HepG2 (cell line): ENCODE measurements around the gene DTNA. TPM values are rescaled to one million over a fixed set of nuclear protein-coding genes. Genes with fewer than 3 reads are reported as not detected.

ENCODE experiments used
- ATAC-seq: fragments of 200-7000 bp; cut with Tn5 transposase; 3 replicates; pipeline ENCODE4 v1.9.1; 2020; ENCODE audit warnings: mild to moderate bottlenecking, moderate library complexity
- BruUV-seq: library from RNA; stranded (reverse); fragments of 400-500 nt; replicated peaks from 2 replicates; lab custom pipeline; 2021; lab: Mats Ljungman, UMichigan
- CTCF ChIA-PET: fragments of 300-600 bp; formaldehyde crosslinking; extraction: SDS; loops from one replicate; lab custom pipeline; 2021; ENCODE audit warnings: low total read pairs, inconsistent platforms, low intra/inter-chr PET ratio; lab: Yijun Ruan, JAX
- POLR2A ChIA-PET: fragments of 350-600 bp; sonication (Branson Sonifier 250); formaldehyde crosslinking; loops from one replicate; lab custom pipeline; 2020; ENCODE audit warnings: antibody characterized with exemption, inconsistent platforms; lab: Yijun Ruan, JAX
- DNase-seq: peaks from one replicate; pipeline ENCODE4 v3.0.0-alpha.2; 2015; ENCODE audit warnings: low spot score
- FAIRE-seq: peaks from 3 replicates; lab custom pipeline; 2011; peaks lifted over from hg19 to GRCh38; lab: Jason Lieb, UNC
- H2AFZ ChIP-seq: one replicate; pipeline ENCODE4 v1.6.1; 2011; ENCODE audit warnings: low read length, inconsistent platforms
- H3K27ac ChIP-seq: fragments of 300-600 bp; 3 replicates; pipeline ENCODE4 v1.8.0; 2011; ENCODE audit warnings: mixed run types, mild to moderate bottlenecking, mixed read lengths, low read length, inconsistent platforms; ENCODE audit not compliant: insufficient read depth; ENCODE audit errors: extremely low read length
- H3K27me3 ChIP-seq, 2 experiments: fragments of 200-600 bp in 1 of 2; 2 replicates in 1 of 2; 3 replicates in 1 of 2; pipeline versions ENCODE4 v1.6.0 to v1.8.0; 2011; ENCODE audit warnings: low read length in 2 of 2, mild to moderate bottlenecking in 2 of 2, moderate library complexity in 2 of 2, inconsistent platforms in 1 of 2; ENCODE audit not compliant: insufficient read depth in 2 of 2, control insufficient read depth in 1 of 2
- H3K36me3 ChIP-seq, 2 experiments: fragments of 200-600 bp in 1 of 2; replicated peaks in 1 of 2; 2 replicates in 1 of 2; 3 replicates in 1 of 2; pipeline versions ENCODE4 v1.5.1 to v1.8.0; 2011; ENCODE audit warnings: low read length in 2 of 2, inconsistent platforms in 1 of 2; ENCODE audit not compliant: insufficient read depth in 2 of 2, control insufficient read depth in 1 of 2
- H3K4me1 ChIP-seq: 2 replicates; pipeline ENCODE4 v1.5.1; 2012; ENCODE audit warnings: low read length, inconsistent platforms; ENCODE audit not compliant: insufficient read depth
- H3K4me2 ChIP-seq: 2 replicates; pipeline ENCODE4 v1.6.0; 2011; ENCODE audit warnings: low read depth, low read length, inconsistent platforms
- H3K4me3 ChIP-seq, 3 experiments: fragments of 200-600 bp in 1 of 3; sonication (generic), shearing (Covaris generic) in 1 of 3; replicated peaks in 1 of 3; 2 replicates each; pipeline ENCODE4 v1.5.1; 2011 to 2016; ENCODE audit warnings: low read length in 3 of 3, inconsistent platforms in 2 of 3, low read depth in 2 of 3, mild to moderate bottlenecking in 2 of 3, control low read depth in 1 of 3, mixed read lengths in 1 of 3; ENCODE audit not compliant: insufficient read depth in 1 of 3
- H3K79me2 ChIP-seq: one replicate; pipeline ENCODE4 v1.6.1; 2011; ENCODE audit warnings: low read length, inconsistent platforms; ENCODE audit not compliant: insufficient read depth
- H3K9ac ChIP-seq: 2 replicates; pipeline ENCODE4 v1.6.0; 2011; ENCODE audit warnings: mild to moderate bottlenecking, low read depth, low read length, inconsistent platforms; ENCODE audit not compliant: insufficient read depth
- H3K9me3 ChIP-seq: 2 replicates; pipeline ENCODE4 v1.5.1; 2012; ENCODE audit warnings: mild to moderate bottlenecking, low read length
- H4K20me1 ChIP-seq: 2 replicates; pipeline ENCODE4 v1.6.0; 2011; ENCODE audit warnings: inconsistent platforms, mild to moderate bottlenecking, low read length, moderate library complexity; ENCODE audit not compliant: insufficient read depth
- NFYC ChIP-seq: IDR thresholded peaks from 2 replicates; pipeline ENCODE4 v1.6.1; 2016; ENCODE audit warnings: missing genetic modification reagents, missing compliant biosample characterization
- PAF1 ChIP-seq: IDR thresholded peaks from 2 replicates; pipeline ENCODE4 v1.6.1; 2016; ENCODE audit warnings: missing genetic modification reagents, missing compliant biosample characterization
- TOE1 ChIP-seq: sonication (generic); formaldehyde crosslinking; IDR thresholded peaks from 2 replicates; pipeline ENCODE4 v1.4.0; 2020; ENCODE audit warnings: mild to moderate bottlenecking, missing genetic modification reagents
- ZNF10 ChIP-seq: sonication (generic); formaldehyde crosslinking; IDR thresholded peaks from 2 replicates; pipeline ENCODE4 v1.4.0; 2020; ENCODE audit warnings: mild to moderate bottlenecking, low read depth, missing genetic modification reagents, borderline replicate concordance
- ZNF484 ChIP-seq: sonication (generic); formaldehyde crosslinking; IDR thresholded peaks from 2 replicates; pipeline ENCODE4 v1.5.1; 2020; ENCODE audit warnings: mild to moderate bottlenecking, low read depth, missing genetic modification reagents, borderline replicate concordance
- WGBS: methylation state at CpG from one replicate; pipeline ENCODE4 v1.1.6; 2017; ENCODE audit warnings: low lambda C conversion rate; 5-methylcytosine and 5-hydroxymethylcytosine counted together
- in situ Hi-C: cut with HindIII; loops from 2 replicates; pipeline ENCODE4 v1.10.0; 2017; ENCODE audit warnings: low pct_unique_long_range_greater_than_20kb; ENCODE audit not compliant: extremely low pct_ligation_motif_present
- intact Hi-C: fragments of 100-400 bp; cut with micrococcal nuclease; formaldehyde crosslinking; loops from one replicate; pipeline ENCODE4 v1.10.0; 2022; ENCODE audit not compliant: unreplicated experiment
- polyA plus RNA-seq, 8 experiments: library from polyadenylated mRNA; depleted of rRNA in 3 of 8; stranded (reverse) in 7 of 8; unstranded in 1 of 8; fragments of >200 nt; fragmentation: Illumina TruSeq in 4 of 8; extraction: Trizol in 4 of 8; gene quantifications; 2 replicates each; pipeline versions ENCODE4 v1.2.1 to v1.2.3, GENCODE V29; 2011 to 2016; ENCODE audit warnings: low read depth in 4 of 8, missing spikeins in 1 of 8, mixed read lengths in 1 of 8; ENCODE audit not compliant: insufficient read depth in 1 of 8
- total RNA-seq, 5 experiments: library from RNA; depleted of rRNA; stranded (reverse); fragments of >200 nt; fragmentation: Illumina TruSeq; extraction: Trizol; gene quantifications; 2 replicates each; pipeline ENCODE4 v1.2.3, GENCODE V29; 2016; ENCODE audit warnings: low read depth in 1 of 5
- TF ChIP-seq, protein P1 (sequence below): sonication (generic); formaldehyde crosslinking; IDR thresholded peaks from 2 replicates; pipeline ENCODE4 v1.4.0; 2020; ENCODE audit warnings: mild to moderate bottlenecking, missing genetic modification reagents, borderline replicate concordance

Gene DTNA
- total and polyA plus RNA-seq, 2 of the 13 experiments (the other 11 are each of a cell fraction or from before 2014, with no cell fraction given) = 8.5 to 29.0 TPM

DNA sequence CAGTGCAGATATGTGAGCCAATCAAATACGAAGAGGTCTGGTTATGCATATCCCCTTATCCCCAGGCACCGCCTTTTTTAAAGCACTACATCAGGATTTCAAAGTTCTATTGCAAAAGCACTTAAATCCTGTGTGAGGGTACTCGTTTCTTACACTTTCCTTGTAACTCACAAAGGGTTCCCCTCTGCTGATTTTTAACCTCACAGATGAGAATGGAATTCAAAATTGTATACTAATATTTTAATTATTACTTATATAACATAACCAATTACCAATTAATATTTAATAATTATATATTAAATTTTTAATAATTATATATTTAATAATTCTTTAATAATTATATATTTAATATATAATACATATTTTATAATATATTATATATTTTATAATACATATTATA, 204.9 kb downstream of the DTNA start:
- DNase-seq (peak; percentile 62), FAIRE-seq (no peak), ATAC-seq (peak; percentile 44)
- Histone ChIP-seq H3K9ac (peak overlapping the region; percentile 70; the same call in 1 of the 2 replicates), H3K4me2 (peak overlapping the region; percentile 83), H3K4me3 (peak overlapping the region; percentile 33 to 61 (median 48); a peak in 5 of 6 replicates), H3K9me3 (no peaks in the 10 kb centered on the region), H4K20me1 (no peaks in the 10 kb centered on the region), H3K27ac (peak overlapping the region; percentile 79), H3K27me3 (no peaks in the 10 kb centered on the region), H3K4me1 (peaks cover 81% of the 10 kb centered on the region), H2AFZ (peak overlapping the region; percentile 25), H3K36me3 (no peaks in the 10 kb centered on the region; a peak in 1 of 5 replicates), H3K79me2 (no peaks in the 10 kb centered on the region)
- WGBS = 13% methylated on average over 3 of the region's 3 CpGs
- no TSS peak for BruUV-seq
- no peak for TF ChIP-seq TOE1 (CRISPR knock-in tag)
- TF ChIP-seq ZNF484 (CRISPR knock-in tag) = no peak
- 0 out of 2 replicates have a peak, but pooled peaks have one; percentile 28 for TF ChIP-seq NFYC (CRISPR knock-in tag)
- TF ChIP-seq ZNF10 = no peak
- TF ChIP-seq PAF1 = no peak
- TF ChIP-seq, protein P1, sequence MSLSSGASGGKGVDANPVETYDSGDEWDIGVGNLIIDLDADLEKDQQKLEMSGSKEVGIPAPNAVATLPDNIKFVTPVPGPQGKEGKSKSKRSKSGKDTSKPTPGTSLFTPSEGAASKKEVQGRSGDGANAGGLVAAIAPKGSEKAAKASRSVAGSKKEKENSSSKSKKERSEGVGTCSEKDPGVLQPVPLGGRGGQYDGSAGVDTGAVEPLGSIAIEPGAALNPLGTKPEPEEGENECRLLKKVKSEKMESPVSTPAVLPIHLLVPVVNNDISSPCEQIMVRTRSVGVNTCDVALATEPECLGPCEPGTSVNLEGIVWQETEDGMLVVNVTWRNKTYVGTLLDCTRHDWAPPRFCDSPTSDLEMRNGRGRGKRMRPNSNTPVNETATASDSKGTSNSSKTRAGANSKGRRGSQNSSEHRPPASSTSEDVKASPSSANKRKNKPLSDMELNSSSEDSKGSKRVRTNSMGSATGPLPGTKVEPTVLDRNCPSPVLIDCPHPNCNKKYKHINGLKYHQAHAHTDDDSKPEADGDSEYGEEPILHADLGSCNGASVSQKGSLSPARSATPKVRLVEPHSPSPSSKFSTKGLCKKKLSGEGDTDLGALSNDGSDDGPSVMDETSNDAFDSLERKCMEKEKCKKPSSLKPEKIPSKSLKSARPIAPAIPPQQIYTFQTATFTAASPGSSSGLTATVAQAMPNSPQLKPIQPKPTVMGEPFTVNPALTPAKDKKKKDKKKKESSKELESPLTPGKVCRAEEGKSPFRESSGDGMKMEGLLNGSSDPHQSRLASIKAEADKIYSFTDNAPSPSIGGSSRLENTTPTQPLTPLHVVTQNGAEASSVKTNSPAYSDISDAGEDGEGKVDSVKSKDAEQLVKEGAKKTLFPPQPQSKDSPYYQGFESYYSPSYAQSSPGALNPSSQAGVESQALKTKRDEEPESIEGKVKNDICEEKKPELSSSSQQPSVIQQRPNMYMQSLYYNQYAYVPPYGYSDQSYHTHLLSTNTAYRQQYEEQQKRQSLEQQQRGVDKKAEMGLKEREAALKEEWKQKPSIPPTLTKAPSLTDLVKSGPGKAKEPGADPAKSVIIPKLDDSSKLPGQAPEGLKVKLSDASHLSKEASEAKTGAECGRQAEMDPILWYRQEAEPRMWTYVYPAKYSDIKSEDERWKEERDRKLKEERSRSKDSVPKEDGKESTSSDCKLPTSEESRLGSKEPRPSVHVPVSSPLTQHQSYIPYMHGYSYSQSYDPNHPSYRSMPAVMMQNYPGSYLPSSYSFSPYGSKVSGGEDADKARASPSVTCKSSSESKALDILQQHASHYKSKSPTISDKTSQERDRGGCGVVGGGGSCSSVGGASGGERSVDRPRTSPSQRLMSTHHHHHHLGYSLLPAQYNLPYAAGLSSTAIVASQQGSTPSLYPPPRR (CRISPR knock-in tag) = no peak
- CTCF ChIA-PET = no interaction called here
- in situ Hi-C loops (no loop called here), intact Hi-C loops (loop anchor here (10.0 kb wide), 1 partner anchor 130 kb away; the partner anchor contains the start of gene MAPRE2)
- POLR2A ChIA-PET = no interaction called here
